ENCODE results near the gene OR1L1. TPM values are rescaled to one million over a fixed set of nuclear protein-coding genes. Genes with fewer than 3 reads are reported as not detected.

The OR1L1 gene, protein sequence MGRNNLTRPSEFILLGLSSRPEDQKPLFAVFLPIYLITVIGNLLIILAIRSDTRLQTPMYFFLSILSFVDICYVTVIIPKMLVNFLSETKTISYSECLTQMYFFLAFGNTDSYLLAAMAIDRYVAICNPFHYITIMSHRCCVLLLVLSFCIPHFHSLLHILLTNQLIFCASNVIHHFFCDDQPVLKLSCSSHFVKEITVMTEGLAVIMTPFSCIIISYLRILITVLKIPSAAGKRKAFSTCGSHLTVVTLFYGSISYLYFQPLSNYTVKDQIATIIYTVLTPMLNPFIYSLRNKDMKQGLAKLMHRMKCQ
- polyA plus RNA-seq = not detected

DNA sequence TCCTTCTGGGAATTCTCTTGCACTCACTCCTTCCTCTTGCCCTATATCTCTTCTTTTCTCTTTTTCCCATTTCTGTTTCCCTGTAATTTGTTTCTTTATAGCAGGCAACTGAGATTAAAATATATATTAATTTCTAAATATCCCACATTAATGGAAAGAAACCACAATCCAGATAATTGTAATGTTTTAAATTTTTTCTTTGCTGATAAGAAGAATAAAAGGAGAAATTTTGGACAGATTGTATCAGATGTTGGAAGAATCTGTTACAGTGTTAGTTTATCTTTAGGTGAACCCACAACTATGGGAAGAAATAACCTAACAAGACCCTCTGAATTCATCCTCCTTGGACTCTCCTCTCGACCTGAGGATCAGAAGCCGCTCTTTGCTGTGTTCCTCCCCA is at the start of gene OR1L1:
Gene OR1L1 (plus strand): TSS at position 301 of the 400 bp plus-strand sequence. CDS start 0 bp downstream, at position 301.
- Mint-ChIP-seq H3K4me3 (no peak within 1 kb of the TSS), H3K9me3 (peaks cover 0 to 8% (median under 1%) of the 10 kb centered on the region in 6 donors), H3K27me3 (ENCODE audit: low read depth in 3 of 3) (peaks cover 0 to 2% (median 0%) of the 10 kb centered on the region in 3 donors), H3K36me3 (no peaks in the 10 kb centered on the region), H3K4me1 (no peaks in the 10 kb centered on the region), H3K27ac (no peak within 1 kb of the TSS)
- no peak for DNase-seq

DNA sequence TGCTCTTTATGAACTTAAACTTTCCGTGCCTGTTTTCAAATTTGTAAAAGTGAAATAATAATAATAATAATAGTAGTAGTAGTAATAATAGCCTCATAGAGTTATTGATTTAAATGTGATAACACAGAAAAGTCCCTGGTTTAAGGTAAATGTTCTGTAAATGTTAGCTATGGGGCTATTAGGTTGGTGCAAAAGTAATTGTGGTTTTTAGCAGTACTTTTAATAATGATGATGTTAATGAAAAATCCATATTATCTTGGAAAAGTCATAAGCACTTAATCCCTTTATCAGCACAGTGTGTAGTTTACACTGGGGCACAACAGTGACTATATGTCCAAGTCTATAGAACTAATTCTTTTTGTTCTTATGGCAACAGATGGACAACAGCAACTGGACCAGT is 47.2 kb upstream of the OR1L1 start, which contains the start of gene OR1Q1:
Gene OR1Q1 (plus strand): TSS at position 377 of the 400 bp plus-strand sequence. CDS start 0 bp downstream, at position 377.
- no peak for DNase-seq
- no peak within 1 kb of the TSS for H3K27ac Mint-ChIP-seq
- peaks cover 0 to 2% (median 0%) of the 10 kb centered on the region in 6 donors for H3K9me3 Mint-ChIP-seq
- H3K27me3 Mint-ChIP-seq (ENCODE audit: low read depth in 3 of 3) = peaks cover 2 to 5% (median 5%) of the 10 kb centered on the region in 3 donors
- H3K4me3 Mint-ChIP-seq = no peak within 1 kb of the TSS
- no peaks in the 10 kb centered on the region for H3K4me1 Mint-ChIP-seq
- H3K36me3 Mint-ChIP-seq = no peaks in the 10 kb centered on the region

DNA sequence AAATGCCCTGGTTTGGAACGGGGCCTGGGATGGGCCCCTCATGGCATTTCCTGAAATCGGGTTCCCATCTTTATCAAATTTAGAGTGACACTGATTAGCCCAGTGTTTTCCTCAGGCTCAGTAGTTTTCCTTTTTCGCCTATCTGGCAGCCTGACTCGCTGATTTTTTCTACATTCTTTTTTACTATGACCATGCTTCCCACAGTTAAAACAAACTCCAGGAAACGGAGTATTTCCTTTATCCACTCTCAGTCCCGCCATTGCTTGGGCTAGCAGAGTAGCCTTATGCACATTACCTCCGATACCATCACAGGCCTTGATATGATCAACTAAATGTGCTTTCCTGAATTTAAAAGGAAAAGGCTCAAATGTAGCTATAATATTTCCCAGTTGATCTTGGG is 41.5 kb upstream of the OR1L1 start:
- H3K27me3 Mint-ChIP-seq (ENCODE audit: low read depth in 3 of 3) = peaks cover 3 to 17% (median 3%) of the 10 kb centered on the region in 3 donors
- no peaks in the 10 kb centered on the region for H3K36me3 Mint-ChIP-seq
- H3K4me1 Mint-ChIP-seq = no peaks in the 10 kb centered on the region
- DNase-seq = no peak
- H3K9me3 Mint-ChIP-seq = peaks cover 0 to 11% (median 0%) of the 10 kb centered on the region in 6 donors
- no peak overlapping the region for H3K4me3 Mint-ChIP-seq
- H3K27ac Mint-ChIP-seq = no peak overlapping the region

DNA sequence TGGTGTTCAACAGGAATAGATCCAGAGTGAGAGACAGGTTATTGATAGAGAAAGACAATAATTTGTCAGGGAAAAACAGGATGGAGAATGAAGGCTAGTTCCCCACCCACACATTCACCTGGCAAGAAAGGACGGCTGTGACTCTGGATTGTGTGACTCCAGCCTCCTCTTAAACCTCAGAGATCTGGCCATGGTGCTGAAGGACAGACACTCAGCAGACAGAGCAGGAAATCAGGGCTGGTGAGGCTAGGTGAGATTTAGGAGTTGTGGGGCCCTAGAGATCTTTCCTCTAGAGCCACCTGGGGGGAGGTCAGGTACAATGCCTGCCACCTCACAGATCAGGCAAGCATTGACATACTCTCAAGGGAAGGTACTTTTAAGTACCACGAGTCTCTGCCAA is 19.3 kb upstream of the OR1L1 start:
- Mint-ChIP-seq H3K4me3 (no peak overlapping the region), H3K4me1 (no peaks in the 10 kb centered on the region), H3K27me3 (ENCODE audit: low read depth in 3 of 3) (peaks cover 0 to 14% (median 2%) of the 10 kb centered on the region in 3 donors), H3K36me3 (peaks cover 0 to 4% (median 0%) of the 10 kb centered on the region in 3 donors), H3K9me3 (peaks cover 2 to 31% (median 11%) of the 10 kb centered on the region in 6 donors), H3K27ac (no peak overlapping the region)
- DNase-seq = no peak

DNA sequence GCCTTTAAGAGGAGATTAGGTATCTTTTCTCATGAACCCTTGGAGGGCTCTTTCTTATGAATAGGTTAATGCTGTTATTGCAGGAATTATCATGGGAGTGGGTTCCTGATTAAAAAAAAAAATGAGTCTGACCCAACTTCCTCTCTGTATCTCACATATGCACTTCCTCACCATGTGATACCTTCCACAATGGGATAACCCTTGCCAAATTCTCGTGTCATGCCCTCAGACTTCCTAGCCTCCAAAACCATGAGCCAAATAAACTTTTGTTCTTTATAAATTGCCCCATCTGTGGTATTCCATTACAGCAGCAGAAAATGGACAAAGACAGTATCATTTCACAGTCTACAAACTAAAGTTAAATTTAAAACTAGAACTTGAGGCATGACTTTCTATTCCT is 5.1 kb upstream of the OR1L1 start:
- Mint-ChIP-seq H3K27me3 (ENCODE audit: low read depth in 3 of 3) (peaks cover 0 to 5% (median 3%) of the 10 kb centered on the region in 3 donors), H3K36me3 (no peaks in the 10 kb centered on the region), H3K27ac (no peak overlapping the region)

DNA sequence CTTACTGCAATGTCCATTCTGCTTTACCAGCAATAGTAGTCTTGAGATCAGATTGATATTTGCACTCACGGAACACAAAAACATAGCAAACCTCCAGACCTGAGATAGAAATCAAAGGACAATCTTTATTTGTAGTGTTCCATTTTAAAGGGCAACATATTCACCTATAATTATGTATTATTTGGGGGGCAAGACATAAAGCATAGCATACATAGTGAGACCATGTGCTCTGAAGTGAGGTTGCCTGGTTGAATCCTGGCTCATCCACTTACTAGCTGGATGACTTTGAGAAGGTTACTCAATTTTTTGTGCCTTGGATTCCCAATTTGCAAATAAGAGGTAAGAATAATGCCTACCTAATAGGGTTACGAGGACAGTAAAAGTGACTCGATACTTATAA is 4.0 kb upstream of the OR1L1 start, which contains the start of gene OR1B1:
Gene OR1B1 (minus strand): TSS at position 101 of the 400 bp plus-strand sequence.
- Mint-ChIP-seq H3K9me3 (no peaks in the 10 kb centered on the region), H3K36me3 (no peaks in the 10 kb centered on the region), H3K27ac (no peak within 1 kb of the TSS), H3K4me1 (no peaks in the 10 kb centered on the region), H3K27me3 (ENCODE audit: low read depth in 3 of 3) (peaks cover 0 to 5% (median 3%) of the 10 kb centered on the region in 3 donors), H3K4me3 (no peak within 1 kb of the TSS)
- DNase-seq = no peak

More for the DNA sequence above, 5.1 kb upstream of the OR1L1 start:
- Mint-ChIP-seq H3K4me3 (no peak overlapping the region), H3K9me3 (no peaks in the 10 kb centered on the region), H3K4me1 (no peaks in the 10 kb centered on the region)
- no peak for DNase-seq

DNA sequence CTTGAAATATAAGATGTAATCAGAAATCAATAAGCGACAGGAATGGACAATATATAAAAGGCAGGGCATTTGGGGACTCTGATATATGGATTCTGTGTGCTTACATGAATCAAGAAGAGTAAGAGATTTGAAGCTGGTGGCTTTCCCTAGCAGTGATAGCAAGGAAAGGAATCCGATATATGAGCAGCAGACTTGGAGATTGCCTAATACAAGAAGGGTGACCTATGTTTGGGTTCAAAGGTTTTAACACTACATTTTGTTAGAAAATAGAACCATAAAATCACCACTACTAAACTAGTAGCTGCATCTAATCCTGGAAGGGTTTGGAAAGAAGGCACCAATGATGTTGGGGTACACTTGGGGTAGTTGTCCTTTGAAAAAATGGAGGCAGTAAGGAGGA is 11.0 kb downstream of the OR1L1 start:
- no peak for DNase-seq
- H3K27ac Mint-ChIP-seq = no peak overlapping the region
- no peak overlapping the region for H3K4me3 Mint-ChIP-seq
- H3K36me3 Mint-ChIP-seq = no peaks in the 10 kb centered on the region
- H3K9me3 Mint-ChIP-seq = peaks cover 4 to 33% (median 13%) of the 10 kb centered on the region in 6 donors
- peaks cover 4 to 8% (median 7%) of the 10 kb centered on the region in 3 donors for H3K27me3 Mint-ChIP-seq (ENCODE audit: low read depth in 3 of 3)
- no peaks in the 10 kb centered on the region for H3K4me1 Mint-ChIP-seq

DNA sequence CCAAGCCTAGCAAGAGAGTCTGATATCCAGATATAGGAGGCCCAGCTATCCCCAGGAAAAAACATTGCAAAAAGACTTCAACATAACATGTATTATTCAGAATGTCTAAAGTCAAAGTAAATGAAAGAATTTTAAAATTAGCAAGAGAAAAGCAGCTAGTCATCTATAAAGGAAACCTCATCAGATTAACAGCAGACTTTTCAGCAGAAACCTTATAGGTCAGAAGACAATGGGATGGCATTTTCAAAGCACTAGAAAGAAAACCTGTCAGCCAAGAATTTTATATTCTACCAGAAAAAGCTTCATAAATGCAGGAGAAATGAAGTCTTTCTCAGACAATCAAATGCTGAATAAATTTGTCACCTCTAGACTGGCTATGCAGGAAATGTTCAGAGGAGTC is 23.3 kb downstream of the OR1L1 start:
- Mint-ChIP-seq H3K27ac (no peak overlapping the region), H3K36me3 (peaks cover 0 to 18% (median 4%) of the 10 kb centered on the region in 3 donors), H3K4me3 (no peak overlapping the region), H3K9me3 (peaks cover 15 to 65% (median 30%) of the 10 kb centered on the region in 6 donors), H3K4me1 (no peaks in the 10 kb centered on the region), H3K27me3 (ENCODE audit: low read depth in 3 of 3) (peaks cover 0 to 1% (median 0%) of the 10 kb centered on the region in 3 donors)
- DNase-seq = no peak

DNA sequence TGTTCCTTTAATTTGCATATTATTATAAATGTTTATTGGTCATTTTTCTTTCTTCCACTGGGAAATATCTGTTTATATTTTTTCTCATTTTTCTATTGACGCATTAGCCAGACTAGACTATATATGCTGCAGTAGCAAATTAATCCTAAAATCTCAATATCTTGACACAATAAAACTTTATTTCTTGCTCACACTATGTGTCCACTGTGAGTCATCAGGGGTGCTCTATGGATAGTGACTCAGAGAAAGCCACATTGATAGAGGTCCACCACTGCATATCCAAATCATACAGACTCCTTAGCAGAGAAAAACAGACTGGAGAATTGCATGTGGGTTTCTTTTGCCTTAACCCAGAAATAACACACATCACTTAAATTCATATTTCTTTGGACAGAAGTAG is 34.2 kb downstream of the OR1L1 start:
- H3K4me3 Mint-ChIP-seq = no peak overlapping the region
- H3K27me3 Mint-ChIP-seq (ENCODE audit: low read depth in 3 of 3) = peaks cover 0 to 5% (median 3%) of the 10 kb centered on the region in 3 donors
- peaks cover 0 to 7% (median 0%) of the 10 kb centered on the region in 3 donors for H3K36me3 Mint-ChIP-seq
- no peaks in the 10 kb centered on the region for H3K4me1 Mint-ChIP-seq
- no peak for DNase-seq
- no peak overlapping the region for H3K27ac Mint-ChIP-seq
- peaks cover 8 to 28% (median 19%) of the 10 kb centered on the region in 6 donors for H3K9me3 Mint-ChIP-seq

Other genes with a start within 250 kb of the OR1L1 start
- gene OR1J1, start 183.8 kb upstream of the OR1L1 start, polyA plus RNA-seq = not detected
- not detected for gene OR1J2, start 150.9 kb upstream of the OR1L1 start, polyA plus RNA-seq
- gene OR1J4, start 142.6 kb upstream of the OR1L1 start, polyA plus RNA-seq = not detected
- not detected for gene OR1N1, start 134.4 kb upstream of the OR1L1 start, polyA plus RNA-seq
- gene OR1N2, start 108.6 kb upstream of the OR1L1 start, polyA plus RNA-seq = not detected
- under 1 TPM in 2 of 3 donors, not detected in 1; 0.11 to 0.64 TPM for gene OR1L8, start 78.3 kb upstream of the OR1L1 start, polyA plus RNA-seq
- gene OR1Q1, start 47.0 kb upstream of the OR1L1 start, polyA plus RNA-seq = not detected
- gene OR1B1, start 4.1 kb upstream of the OR1L1 start, polyA plus RNA-seq = not detected
- gene OR1L3, start 13.4 kb downstream of the OR1L1 start, polyA plus RNA-seq = not detected
- gene OR1L4, start 62.3 kb downstream of the OR1L1 start, polyA plus RNA-seq = not detected
- gene OR1L6, start 80.6 kb downstream of the OR1L1 start, polyA plus RNA-seq = not detected
- not detected for gene OR5C1, start 127.2 kb downstream of the OR1L1 start, polyA plus RNA-seq
- not detected for gene OR1K1, start 138.4 kb downstream of the OR1L1 start, polyA plus RNA-seq
- gene PDCL, start 166.9 kb downstream of the OR1L1 start, polyA plus RNA-seq = 10 to 100 TPM; 10.0 to 14.0 (median 13.6) TPM
- 10 to 100 TPM; 18.1 to 26.8 (median 23.7) TPM for gene RC3H2, start 243.6 kb downstream of the OR1L1 start, polyA plus RNA-seq

All from immature natural killer cell (primary cell).